HEK293 (cell line): ENCODE data around the gene CDK14.

ENCODE experiments used
- CTCF ChIA-PET: fragments of 350-600 bp; formaldehyde crosslinking; extraction: SDS; loops from one replicate; lab custom pipeline; 2021; ENCODE audit warnings: antibody characterized with exemption; lab: Yijun Ruan, JAX
- POLR2A ChIA-PET: fragments of 300-600 bp; formaldehyde crosslinking; extraction: SDS; loops from one replicate; lab custom pipeline; 2020; ENCODE audit warnings: antibody characterized with exemption, inconsistent platforms; lab: Yijun Ruan, JAX
- H3K27ac ChIP-seq: fragments of 200-500 bp; sonication (Bioruptor generic); 2 replicates; pipeline ENCODE4 v1.5.1; 2014; ENCODE audit warnings: low read depth, low read length, control low read depth, inconsistent platforms; ENCODE audit errors: extremely low read depth
- H3K36me3 ChIP-seq, 2 experiments: fragments of 200-500 bp in 1 of 2; sonication (Bioruptor generic) in 1 of 2; 1 replicate in 1 of 2; 2 replicates in 1 of 2; pipeline ENCODE4 v1.5.1; 2014 to 2017; ENCODE audit warnings: inconsistent platforms in 2 of 2, low read length in 2 of 2; ENCODE audit not compliant: control insufficient read depth in 2 of 2, insufficient read depth in 1 of 2
- H3K4me1 ChIP-seq: fragments of 200-500 bp; sonication (Bioruptor generic); 2 replicates; pipeline ENCODE4 v1.5.1; 2014; ENCODE audit warnings: mild to moderate bottlenecking, low read length, inconsistent platforms; ENCODE audit not compliant: control insufficient read depth, insufficient read depth
- H3K4me3 ChIP-seq: 2 replicates; pipeline ENCODE4 v1.5.1; 2011; ENCODE audit warnings: low read depth, mild to moderate bottlenecking, control low read depth, low read length, moderate library complexity
- H3K9me3 ChIP-seq: fragments of 200-500 bp; sonication (Bioruptor generic); 2 replicates; pipeline ENCODE4 v1.5.1; 2014; ENCODE audit warnings: low read depth, low read length, inconsistent platforms; ENCODE audit not compliant: control insufficient read depth, insufficient read depth
- BCL11B ChIP-seq: fragments of 450-650 bp; formaldehyde crosslinking; IDR thresholded peaks from 2 replicates; pipeline ENCODE4 v1.5.1; 2016; ENCODE audit warnings: low read depth, missing biosample characterization, missing genetic modification characterization
- KLF1 ChIP-seq: fragments of 450-650 bp; formaldehyde crosslinking; IDR thresholded peaks from 2 replicates; pipeline ENCODE4 v1.5.1; 2016; ENCODE audit warnings: missing biosample characterization, missing genetic modification characterization
- PRDM2 ChIP-seq: fragments of 450-650 bp; formaldehyde crosslinking; IDR thresholded peaks from 2 replicates; pipeline ENCODE4 v1.5.1; 2016; ENCODE audit warnings: missing biosample characterization, missing genetic modification characterization, borderline replicate concordance
- SP2 ChIP-seq: fragments of 450-650 bp; formaldehyde crosslinking; IDR thresholded peaks from 2 replicates; pipeline ENCODE4 v1.5.1; 2016; ENCODE audit warnings: missing biosample characterization, missing genetic modification characterization
- SP7 ChIP-seq: fragments of 450-650 bp; formaldehyde crosslinking; IDR thresholded peaks from 2 replicates; pipeline ENCODE4 v1.5.1; 2016; ENCODE audit warnings: missing biosample characterization, missing genetic modification characterization
- WT1 ChIP-seq: fragments of 450-650 bp; formaldehyde crosslinking; IDR thresholded peaks from 2 replicates; pipeline ENCODE4 v1.5.1; 2016; ENCODE audit warnings: missing biosample characterization, missing genetic modification characterization
- ZBTB11 ChIP-seq: fragments of 450-650 bp; formaldehyde crosslinking; conservative IDR thresholded peaks from 2 replicates; pipeline ENCODE4 v1.5.1; 2016; ENCODE audit warnings: low read depth, missing biosample characterization, missing genetic modification characterization
- ZBTB48 ChIP-seq: fragments of 450-650 bp; formaldehyde crosslinking; IDR thresholded peaks from 2 replicates; pipeline ENCODE4 v1.5.1; 2016; ENCODE audit warnings: missing biosample characterization, missing genetic modification characterization
- ZFP41 ChIP-seq: fragments of 450-650 bp; formaldehyde crosslinking; IDR thresholded peaks from 2 replicates; pipeline ENCODE4 v1.5.1; 2016; ENCODE audit warnings: missing biosample characterization, missing genetic modification characterization, borderline replicate concordance
- ZNF19 ChIP-seq: fragments of 450-650 bp; formaldehyde crosslinking; IDR thresholded peaks from 2 replicates; pipeline ENCODE4; 2016; ENCODE audit warnings: missing biosample characterization, missing genetic modification characterization, low read depth
- ZNF23 ChIP-seq: fragments of 450-650 bp; formaldehyde crosslinking; IDR thresholded peaks from 2 replicates; pipeline ENCODE4 v1.5.1; 2016; ENCODE audit warnings: missing biosample characterization, missing genetic modification characterization, borderline replicate concordance
- ZNF530 ChIP-seq: fragments of 450-650 bp; formaldehyde crosslinking; IDR thresholded peaks from 2 replicates; pipeline ENCODE4 v1.5.1; 2016; ENCODE audit warnings: low read depth, missing biosample characterization, missing genetic modification characterization
- ZNF549 ChIP-seq: fragments of 450-650 bp; IDR thresholded peaks from 2 replicates; pipeline ENCODE4 v1.5.1; 2018; ENCODE audit warnings: missing biosample characterization, missing genetic modification characterization, mild to moderate bottlenecking, inconsistent platforms, moderate library complexity
- ZNF639 ChIP-seq: fragments of 450-650 bp; formaldehyde crosslinking; IDR thresholded peaks from 2 replicates; pipeline ENCODE4 v1.5.1; 2016; ENCODE audit warnings: missing biosample characterization, missing genetic modification characterization
- ZNF677 ChIP-seq: fragments of 450-650 bp; IDR thresholded peaks from 2 replicates; pipeline ENCODE4 v1.5.0; 2018; ENCODE audit warnings: missing biosample characterization, mild to moderate bottlenecking, missing genetic modification characterization, moderate library complexity
- ZNF776 ChIP-seq: fragments of 450-650 bp; formaldehyde crosslinking; IDR thresholded peaks from 2 replicates; pipeline ENCODE4 v1.5.0; 2017; ENCODE audit warnings: missing biosample characterization, missing genetic modification characterization, borderline replicate concordance
- ZNF785 ChIP-seq: fragments of 450-650 bp; formaldehyde crosslinking; IDR thresholded peaks from 2 replicates; pipeline ENCODE4 v1.5.1; 2016; ENCODE audit warnings: missing biosample characterization, missing genetic modification characterization
- ZNF830 ChIP-seq: fragments of 450-650 bp; IDR thresholded peaks from 2 replicates; pipeline ENCODE4 v1.5.0; 2018; ENCODE audit warnings: missing biosample characterization, missing genetic modification characterization, low read depth, mild to moderate bottlenecking, moderate library complexity
- ZNF837 ChIP-seq: fragments of 450-650 bp; formaldehyde crosslinking; IDR thresholded peaks from 2 replicates; pipeline ENCODE4 v1.5.1; 2016; ENCODE audit warnings: missing biosample characterization, missing genetic modification characterization
- ZSCAN18 ChIP-seq: fragments of 450-650 bp; formaldehyde crosslinking; IDR thresholded peaks from 2 replicates; pipeline ENCODE4 v1.5.1; 2016; ENCODE audit warnings: missing biosample characterization, missing genetic modification characterization

The CDK14 gene

GRCh38 chr7:90774706-90775105 is 178.6 kb downstream of the CDK14 start (continued):
- TF ChIP-seq ZNF837 (tag by site-specific recombination), result no peak
- no peak for TF ChIP-seq ZNF23 (tag by site-specific recombination)
- no peak for TF ChIP-seq WT1 (tag by site-specific recombination)

- Histone ChIP-seq H3K4me1 (no peaks in the 10 kb centered on the region), H3K4me3 (no peak overlapping the region), H3K9me3 (no peaks in the 10 kb centered on the region), H3K27ac (no peak overlapping the region), H3K36me3 (no peaks in the 10 kb centered on the region)
- TF ChIP-seq KLF1 (tag by site-specific recombination), result no peak
- TF ChIP-seq ZNF677 (tag by site-specific recombination), result no peak
- TF ChIP-seq ZFP41 (tag by site-specific recombination), result no peak
- no peak for TF ChIP-seq ZNF530 (tag by site-specific recombination)
- TF ChIP-seq ZSCAN18 (tag by site-specific recombination), result no peak
- no peak for TF ChIP-seq ZBTB11
- TF ChIP-seq ZNF776 (tag by site-specific recombination), result no peak
- TF ChIP-seq SP2 (tag by site-specific recombination), result no peak
- no peak for TF ChIP-seq ZNF19 (tag by site-specific recombination)
- TF ChIP-seq SP7 (tag by site-specific recombination), result no peak
- ChIA-PET POLR2A (no interaction called here), CTCF (no interaction called here)
These were observed 179.4 kb downstream of the CDK14 start for GRCh38 chr7:90775383-90775965.

GRCh38 chr7:90777041-90777440 is 180.9 kb downstream of the CDK14 start:
- no peaks in the 10 kb centered on the region for H3K36me3 ChIP-seq
- H3K9me3 ChIP-seq, result no peaks in the 10 kb centered on the region
- no peak overlapping the region for H3K4me3 ChIP-seq
- POLR2A ChIA-PET, result no interaction called here
- TF ChIP-seq BCL11B (tag by site-specific recombination) (no peak), ZNF639 (tag by site-specific recombination) (no peak), ZNF785 (tag by site-specific recombination) (no peak), ZNF549 (no peak), PRDM2 (tag by site-specific recombination) (no peak), ZBTB48 (tag by site-specific recombination) (no peak), ZNF830 (no peak)
- TF ChIP-seq, all 188 proteins: peak for 0
- Histone ChIP-seq H3K27ac (no peak overlapping the region), H3K4me1 (no peaks in the 10 kb centered on the region)
- CTCF ChIA-PET, result no interaction called here
